ENCODE measurements around the gene LZTS3. TPM values are rescaled to one million over a fixed set of nuclear protein-coding genes. Genes with fewer than 3 reads are reported as not detected.

The LZTS3 gene
- total RNA-seq, 1 experiment from 2014 or later: 4.5 TPM

DNA sequence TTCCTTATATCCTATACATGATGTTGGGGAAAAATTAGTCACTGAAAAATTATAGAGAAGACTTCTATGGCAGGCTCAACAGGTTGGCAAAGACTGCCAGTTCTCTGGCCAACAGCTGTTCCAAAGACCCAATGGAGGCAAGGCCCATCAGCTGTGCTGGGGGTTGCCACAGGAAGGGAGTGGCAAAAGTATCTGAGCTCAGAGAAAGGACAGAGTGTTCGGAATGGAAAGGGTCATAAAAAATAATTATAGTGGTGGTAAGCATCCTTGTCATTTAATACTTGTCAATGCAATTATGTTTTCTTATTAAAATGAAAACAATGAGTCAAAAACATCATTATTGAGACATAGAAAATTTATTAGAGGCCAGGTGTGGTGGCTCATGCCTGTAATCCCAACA, 49.8 kb downstream of the LZTS3 start:
- BruUV-seq (replicated peaks): no TSS peak
- H3K27ac Mint-ChIP-seq (ENCODE audit: unreplicated experiment): no peak overlapping the region
- no peak overlapping the region for H3K4me3 Mint-ChIP-seq (ENCODE audit: unreplicated experiment)
- POLR2A ChIA-PET: no interaction called here
- intact Hi-C loops (cut with micrococcal nuclease; ENCODE audit: unreplicated experiment): no loop called here
- Histone ChIP-seq H3K9me3 (peaks cover 11% of the 10 kb centered on the region), H3K4me1 (peaks cover 8% of the 10 kb centered on the region; the same call in 1 of the 2 replicates), H3K4me3 (ENCODE audit: low read depth, low read length) (no peak overlapping the region), H3K27me3 (replicated peaks; ENCODE audit: control insufficient read depth, insufficient read depth, low read length) (no peaks in the 10 kb centered on the region), H3K36me3 (ENCODE audit: control insufficient read depth, insufficient read depth, low read length) (peaks cover 3% of the 10 kb centered on the region)
- H3K27me3 Mint-ChIP-seq (ENCODE audit: insufficient read depth, unreplicated experiment): no peaks in the 10 kb centered on the region
- DNase-seq: no peak
- TF ChIP-seq CTCF (IDR thresholded peaks at IDR 0.05; ENCODE audit: insufficient read depth in 1 of 2, low read depth in 1 of 2, low read length in 1 of 2, severe bottlenecking in 1 of 2, unreplicated experiment in 1 of 2): no peak
- H3K4me1 Mint-ChIP-seq (ENCODE audit: low read depth, unreplicated experiment): peaks cover 6% of the 10 kb centered on the region
- H3K36me3 Mint-ChIP-seq (ENCODE audit: insufficient read depth, unreplicated experiment): peaks cover 33% of the 10 kb centered on the region
- CTCF ChIA-PET: interaction anchor here (0.7 kb wide), 1 partner anchor 163 kb away, joined by 3 read pairs; no protein-coding TSS in a partner anchor
- H3K9me3 Mint-ChIP-seq (ENCODE audit: unreplicated experiment): no peaks in the 10 kb centered on the region

GRCh38 chr20:3121955-3122610, 51.3 kb downstream of the LZTS3 start:
- Mint-ChIP-seq H3K9me3 (ENCODE audit: unreplicated experiment) (no peaks in the 10 kb centered on the region), H3K4me3 (ENCODE audit: unreplicated experiment) (no peak overlapping the region), H3K27ac (ENCODE audit: unreplicated experiment) (no peak overlapping the region), H3K27me3 (ENCODE audit: insufficient read depth, unreplicated experiment) (no peaks in the 10 kb centered on the region), H3K4me1 (ENCODE audit: low read depth, unreplicated experiment) (peaks cover 6% of the 10 kb centered on the region), H3K36me3 (ENCODE audit: insufficient read depth, unreplicated experiment) (peaks cover 33% of the 10 kb centered on the region)
- Histone ChIP-seq H3K4me1 (peaks cover 8% of the 10 kb centered on the region; the same call in 1 of the 2 replicates), H3K27me3 (replicated peaks; ENCODE audit: control insufficient read depth, insufficient read depth, low read length) (no peaks in the 10 kb centered on the region), H3K36me3 (ENCODE audit: control insufficient read depth, insufficient read depth, low read length) (peaks cover 3% of the 10 kb centered on the region), H3K9me3 (peaks cover 11% of the 10 kb centered on the region), H3K4me3 (ENCODE audit: low read depth, low read length) (no peak overlapping the region)
- TSS peak; percentile 33 for BruUV-seq (replicated peaks)
- DNase-seq: no peak
- CTCF ChIA-PET: no interaction called here
- POLR2A ChIA-PET: no interaction called here
- no peak for TF ChIP-seq CTCF (IDR thresholded peaks at IDR 0.05; ENCODE audit: insufficient read depth in 1 of 2, low read depth in 1 of 2, low read length in 1 of 2, severe bottlenecking in 1 of 2, unreplicated experiment in 1 of 2)
- intact Hi-C loops (cut with micrococcal nuclease; ENCODE audit: unreplicated experiment): no loop called here

GRCh38 chr20:3121271-3121911, 52.0 kb downstream of the LZTS3 start:
- DNase-seq: no peak
- no TSS peak for BruUV-seq (replicated peaks)
- Mint-ChIP-seq H3K27ac (ENCODE audit: unreplicated experiment) (no peak overlapping the region), H3K4me3 (ENCODE audit: unreplicated experiment) (no peak overlapping the region), H3K9me3 (ENCODE audit: unreplicated experiment) (no peaks in the 10 kb centered on the region), H3K27me3 (ENCODE audit: insufficient read depth, unreplicated experiment) (no peaks in the 10 kb centered on the region), H3K36me3 (ENCODE audit: insufficient read depth, unreplicated experiment) (peaks cover 33% of the 10 kb centered on the region), H3K4me1 (ENCODE audit: low read depth, unreplicated experiment) (peaks cover 6% of the 10 kb centered on the region)
- H3K4me3 ChIP-seq (ENCODE audit: low read depth, low read length): no peak overlapping the region
- CTCF ChIA-PET: no interaction called here
- H3K36me3 ChIP-seq (ENCODE audit: control insufficient read depth, insufficient read depth, low read length): peaks cover 3% of the 10 kb centered on the region
- intact Hi-C loops (cut with micrococcal nuclease; ENCODE audit: unreplicated experiment): no loop called here
- no peaks in the 10 kb centered on the region for H3K27me3 ChIP-seq (replicated peaks; ENCODE audit: control insufficient read depth, insufficient read depth, low read length)
- peaks cover 11% of the 10 kb centered on the region for H3K9me3 ChIP-seq
- POLR2A ChIA-PET: no interaction called here
- no peak for TF ChIP-seq CTCF (IDR thresholded peaks at IDR 0.05; ENCODE audit: insufficient read depth in 1 of 2, low read depth in 1 of 2, low read length in 1 of 2, severe bottlenecking in 1 of 2, unreplicated experiment in 1 of 2)
- peaks cover 4% of the 10 kb centered on the region; the same call in 1 of the 2 replicates for H3K4me1 ChIP-seq
